Measurements from ENCODE around the gene PTPRT. TPM values are rescaled to one million over a fixed set of nuclear protein-coding genes. Genes with fewer than 3 reads are reported as not detected.

The PTPRT gene
- total RNA-seq, 1 experiment from 2014 or later, result not detected

GRCh38 chr20:42152575-42152974 is 1037.1 kb downstream of the PTPRT start:
- Histone ChIP-seq H3K79me2 (ENCODE audit: insufficient read depth, low read length) (no peaks in the 10 kb centered on the region), H3K9ac (ENCODE audit: low read length) (no peak overlapping the region), H3K4me3 (replicated peaks in 1 of 2; ENCODE audit: low read depth in 1 of 2, low read length in 2 of 2) (no peak overlapping the region), H3K9me3 (ENCODE audit: control insufficient read depth in 1 of 2, insufficient read depth in 1 of 2, low read depth in 1 of 2, low read length in 2 of 2) (peaks cover 12 to 24% of the 10 kb centered on the region in 2 experiments; a peak in 2 of 4 replicates), H3K4me1 (ENCODE audit: control insufficient read depth in 1 of 2, insufficient read depth in 2 of 2, low read length in 2 of 2) (no peaks in the 10 kb centered on the region), H3K36me3 (ENCODE audit: control insufficient read depth in 1 of 2, insufficient read depth in 2 of 2, low read length in 2 of 2) (no peaks in the 10 kb centered on the region), H3K27ac (ENCODE audit: low read depth, low read length) (no peak overlapping the region), H2AFZ (ENCODE audit: low read depth, low read length, poor library complexity, severe bottlenecking) (no peak overlapping the region), H3K27me3 (ENCODE audit: insufficient read depth, low read length) (no peaks in the 10 kb centered on the region), H4K20me1 (ENCODE audit: insufficient read depth) (no peaks in the 10 kb centered on the region), H3K9me2 (ENCODE audit: insufficient read depth) (no peaks in the 10 kb centered on the region), H3K4me2 (ENCODE audit: low read length) (no peak overlapping the region)
- TF ChIP-seq, protein P1, sequence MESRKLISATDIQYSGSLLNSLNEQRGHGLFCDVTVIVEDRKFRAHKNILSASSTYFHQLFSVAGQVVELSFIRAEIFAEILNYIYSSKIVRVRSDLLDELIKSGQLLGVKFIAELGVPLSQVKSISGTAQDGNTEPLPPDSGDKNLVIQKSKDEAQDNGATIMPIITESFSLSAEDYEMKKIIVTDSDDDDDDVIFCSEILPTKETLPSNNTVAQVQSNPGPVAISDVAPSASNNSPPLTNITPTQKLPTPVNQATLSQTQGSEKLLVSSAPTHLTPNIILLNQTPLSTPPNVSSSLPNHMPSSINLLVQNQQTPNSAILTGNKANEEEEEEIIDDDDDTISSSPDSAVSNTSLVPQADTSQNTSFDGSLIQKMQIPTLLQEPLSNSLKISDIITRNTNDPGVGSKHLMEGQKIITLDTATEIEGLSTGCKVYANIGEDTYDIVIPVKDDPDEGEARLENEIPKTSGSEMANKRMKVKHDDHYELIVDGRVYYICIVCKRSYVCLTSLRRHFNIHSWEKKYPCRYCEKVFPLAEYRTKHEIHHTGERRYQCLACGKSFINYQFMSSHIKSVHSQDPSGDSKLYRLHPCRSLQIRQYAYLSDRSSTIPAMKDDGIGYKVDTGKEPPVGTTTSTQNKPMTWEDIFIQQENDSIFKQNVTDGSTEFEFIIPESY (IDR thresholded peaks at IDR 0.05; ENCODE audit: extremely low read depth, insufficient replicate concordance, low read length), result no peak
- TF ChIP-seq SIN3A (IDR thresholded peaks at IDR 0.05; ENCODE audit: low read depth) (no peak), ELF1 (IDR thresholded peaks at IDR 0.05; ENCODE audit: borderline replicate concordance, low read depth) (no peak), CEBPB (IDR thresholded peaks at IDR 0.05; ENCODE audit: low read depth) (no peak), SRF (IDR thresholded peaks at IDR 0.05; ENCODE audit: low read depth) (no peak), JUND (IDR thresholded peaks at IDR 0.05) (no peak), ZFX (IDR thresholded peaks at IDR 0.05) (no peak), CBX3 (IDR thresholded peaks at IDR 0.05; ENCODE audit: low read depth) (no peak), POLR2AphosphoS5 (IDR thresholded peaks at IDR 0.05; ENCODE audit: low read depth, low read length) (no peak), RAD21 (IDR thresholded peaks at IDR 0.05; ENCODE audit: low read depth) (no peak), POLR2A (IDR thresholded peaks at IDR 0.05; ENCODE audit: borderline replicate concordance, extremely low read depth, insufficient read depth, insufficient read length) (no peak), EZH2 (IDR thresholded peaks at IDR 0.05) (no peak), EZH2phosphoT487 (IDR thresholded peaks at IDR 0.05; ENCODE audit: borderline replicate concordance) (no peak)
- TF ChIP-seq, protein P2, sequence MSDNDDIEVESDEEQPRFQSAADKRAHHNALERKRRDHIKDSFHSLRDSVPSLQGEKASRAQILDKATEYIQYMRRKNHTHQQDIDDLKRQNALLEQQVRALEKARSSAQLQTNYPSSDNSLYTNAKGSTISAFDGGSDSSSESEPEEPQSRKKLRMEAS (IDR thresholded peaks at IDR 0.05), result no peak
- TF ChIP-seq, protein P3, sequence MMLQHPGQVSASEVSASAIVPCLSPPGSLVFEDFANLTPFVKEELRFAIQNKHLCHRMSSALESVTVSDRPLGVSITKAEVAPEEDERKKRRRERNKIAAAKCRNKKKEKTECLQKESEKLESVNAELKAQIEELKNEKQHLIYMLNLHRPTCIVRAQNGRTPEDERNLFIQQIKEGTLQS (IDR thresholded peaks at IDR 0.05), result no peak
- ChIA-PET RAD21 (ENCODE audit: low non-redundant PET in 1 of 2, low total read pairs in 2 of 2, uncharacterized antibody in 2 of 2, unreplicated experiment in 2 of 2) (no interaction called here), POLR2A (no interaction called here), CTCF (no interaction called here)
- ATAC-seq, result no peak
- no peak for DNase-seq (ENCODE audit: low read depth, low spot score)
- intact Hi-C loops (cut with micrococcal nuclease), result no loop called here
- no TSS peak for BruUV-seq (replicated peaks)

Measured in HCT116 (cell line).